Middle frontal gyrus (tissue), 1 donor: ENCODE results near the gene RARG.

Experiments
- DNase-seq: peaks from one replicate; pipeline ENCODE4 v3.0.0-alpha.2; 2015; ENCODE audit warnings: low spot score; ENCODE audit errors: extremely low spot score

Gene RARG

DNA sequence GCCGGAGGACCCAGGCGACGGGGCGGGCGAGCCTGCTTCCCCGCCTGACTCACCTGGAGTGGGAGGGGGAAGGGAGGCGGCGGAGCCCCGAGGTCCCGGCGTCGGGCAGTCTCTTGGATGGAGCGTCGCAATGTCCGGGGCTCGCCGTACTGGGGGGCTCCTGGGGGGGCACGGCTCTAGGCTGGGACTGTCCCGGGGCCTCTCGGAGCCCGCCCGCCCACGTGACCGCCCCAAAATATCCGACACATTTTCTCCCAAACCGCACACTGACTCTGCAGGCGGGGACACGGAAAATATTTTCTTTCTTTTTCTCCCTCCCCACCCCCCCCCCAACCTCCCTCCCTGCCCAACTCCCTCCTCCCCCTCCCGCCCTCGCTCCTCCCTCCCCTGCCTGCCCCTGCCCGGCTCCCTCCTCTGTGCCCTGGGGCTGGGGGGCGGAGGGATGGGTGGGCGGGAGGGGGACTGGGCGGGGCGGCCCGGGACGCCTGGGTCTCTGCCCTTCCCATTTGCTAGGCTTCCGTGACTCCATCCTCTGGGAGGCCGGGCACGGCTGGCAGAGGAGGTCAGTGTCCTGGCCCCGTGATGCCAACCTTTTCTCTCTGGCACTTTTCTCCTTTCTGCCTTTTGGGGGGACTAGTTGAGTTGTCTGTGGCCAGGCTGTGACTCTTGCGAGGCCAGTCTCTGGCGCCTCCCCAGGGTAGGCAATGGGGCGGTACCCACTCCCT lies at the start of gene RARG:
Gene RARG (minus strand): TSS at position 289 of the 725 bp plus-strand sequence. CDS start 4,664 bp downstream, outside the sequence.
- no peak for DNase-seq

- no peak for DNase-seq
These were observed 48.0 kb upstream of the RARG start for GRCh38 chr12:53279888-53280498.

DNA sequence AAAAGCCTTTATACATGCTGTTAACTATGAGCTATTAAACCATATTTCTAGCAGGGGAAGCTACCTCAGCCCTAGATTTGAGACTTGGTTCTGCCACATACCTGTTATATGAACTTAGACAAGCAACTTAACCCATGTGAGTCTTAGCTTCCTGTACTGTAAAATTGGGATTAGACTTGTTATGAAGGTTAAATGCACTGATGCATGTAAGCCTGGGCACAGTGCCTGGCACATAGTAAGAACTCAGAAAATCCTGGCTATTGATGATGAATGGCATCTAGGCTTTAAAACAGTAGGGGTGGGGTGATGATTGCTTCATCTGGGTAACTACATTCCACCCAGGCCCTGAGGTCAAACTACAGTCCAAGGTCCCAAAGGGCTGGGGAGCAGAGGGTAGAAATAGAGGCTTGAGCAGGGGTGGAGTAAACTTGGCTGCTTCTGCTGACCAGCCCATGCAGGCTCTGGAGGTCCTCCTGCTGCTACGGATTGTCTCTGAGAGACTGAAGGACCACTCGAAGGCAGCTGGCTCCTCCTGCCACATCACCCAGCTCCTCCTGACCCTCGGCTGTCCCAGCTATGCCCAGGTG lies 47.4 kb upstream of the RARG start:
- DNase-seq: no peak

GRCh38 chr12:53277981-53278380 lies 46.0 kb upstream of the RARG start:
- no peak for DNase-seq

DNA sequence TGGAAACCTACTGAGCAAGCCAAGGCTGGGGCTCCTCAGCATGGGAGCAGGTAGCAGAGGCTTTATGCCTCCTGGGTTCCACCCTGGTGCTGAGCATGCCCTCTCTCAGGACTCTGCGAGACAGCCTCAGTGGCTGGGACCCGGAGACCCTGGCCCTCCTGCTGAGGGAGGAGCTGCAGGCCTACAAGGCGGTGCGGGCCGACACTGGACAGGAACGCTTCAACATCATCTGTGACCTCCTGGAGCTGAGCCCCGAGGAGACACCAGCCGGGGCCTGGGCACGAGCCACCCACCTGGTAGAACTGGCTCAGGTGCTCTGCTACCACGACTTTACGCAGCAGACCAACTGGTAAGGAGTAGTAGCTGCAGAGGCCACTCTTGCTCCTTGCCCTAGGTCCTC lies 44.5 kb upstream of the RARG start:
- no peak for DNase-seq

- DNase-seq: no peak
These were observed 42.4 kb upstream of the RARG start for GRCh38 chr12:53274445-53274844.

DNA sequence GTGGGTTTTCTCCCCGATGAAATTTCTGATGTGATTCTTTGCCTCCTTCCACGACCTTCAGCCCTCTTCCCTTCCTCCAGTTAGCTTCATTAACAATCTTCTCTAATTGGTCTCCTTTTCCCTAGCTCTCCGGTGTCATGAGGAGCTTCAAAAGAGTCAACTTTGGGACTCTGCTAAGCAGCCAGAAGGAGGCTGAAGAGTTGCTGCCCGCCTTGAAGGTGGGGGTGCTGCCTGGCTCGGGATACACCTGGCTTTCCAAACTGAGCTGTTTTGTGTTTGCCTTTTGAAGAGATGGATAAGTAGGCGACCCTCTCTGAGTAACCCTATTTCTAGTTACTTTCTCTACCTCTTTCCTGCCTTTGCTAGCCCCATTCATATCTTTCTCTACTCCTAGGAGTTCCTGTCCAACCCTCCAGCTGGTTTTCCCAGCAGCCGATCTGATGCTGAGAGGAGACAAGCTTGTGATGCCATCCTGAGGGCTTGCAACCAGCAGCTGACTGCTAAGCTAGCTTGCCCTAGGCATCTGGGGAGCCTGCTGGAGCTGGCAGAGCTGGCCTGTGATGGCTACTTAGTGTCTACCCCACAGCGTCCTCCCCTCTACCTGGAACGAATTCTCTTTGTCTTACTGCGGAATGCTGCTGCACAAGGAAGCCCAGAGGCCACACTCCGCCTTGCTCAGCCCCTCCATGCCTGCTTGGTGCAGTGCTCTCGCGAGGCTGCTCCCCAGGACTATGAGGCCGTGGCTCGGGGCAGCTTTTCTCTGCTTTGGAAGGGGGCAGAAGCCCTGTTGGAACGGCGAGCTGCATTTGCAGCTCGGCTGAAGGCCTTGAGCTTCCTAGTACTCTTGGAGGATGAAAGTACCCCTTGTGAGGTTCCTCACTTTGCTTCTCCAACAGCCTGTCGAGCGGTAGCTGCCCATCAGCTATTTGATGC lies 36.9 kb upstream of the RARG start:
- no peak for DNase-seq

DNA sequence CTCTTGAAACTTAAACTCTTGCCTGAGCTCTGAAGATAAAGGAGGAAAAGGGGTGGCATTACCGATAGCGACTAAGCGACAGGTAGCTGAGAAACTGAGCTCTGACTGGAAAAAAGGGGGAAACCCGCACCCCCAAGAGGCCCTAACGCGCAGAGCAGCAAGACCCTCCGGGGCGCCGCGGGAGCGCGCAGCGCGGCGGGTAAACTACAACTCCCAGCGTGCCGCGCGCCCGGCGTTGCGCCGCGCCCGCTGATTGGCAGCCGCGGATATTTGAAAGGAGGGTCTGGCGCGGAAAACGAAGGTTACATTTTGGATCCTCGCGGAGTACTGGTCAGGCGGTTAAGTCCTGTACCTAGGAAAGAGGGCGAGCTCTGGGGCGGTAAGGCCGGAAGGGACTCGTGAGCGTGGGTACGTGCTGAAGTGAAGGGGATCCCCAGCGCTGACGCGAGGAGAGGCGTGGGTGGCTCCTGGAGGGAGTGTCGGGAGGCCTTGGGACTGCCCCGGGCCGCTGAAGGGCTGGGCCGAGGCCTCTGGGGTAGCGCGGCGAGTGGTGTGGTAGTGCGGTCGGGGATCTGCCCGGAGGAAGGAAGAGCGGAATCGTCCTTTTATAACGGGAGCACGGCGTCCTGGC lies 36.1 kb upstream of the RARG start, which contains the start of gene ESPL1:
Gene ESPL1 (plus strand): TSS at position 301 of the 631 bp plus-strand sequence. CDS start 468 bp downstream, outside the sequence.
- peak; percentile 61 for DNase-seq

DNA sequence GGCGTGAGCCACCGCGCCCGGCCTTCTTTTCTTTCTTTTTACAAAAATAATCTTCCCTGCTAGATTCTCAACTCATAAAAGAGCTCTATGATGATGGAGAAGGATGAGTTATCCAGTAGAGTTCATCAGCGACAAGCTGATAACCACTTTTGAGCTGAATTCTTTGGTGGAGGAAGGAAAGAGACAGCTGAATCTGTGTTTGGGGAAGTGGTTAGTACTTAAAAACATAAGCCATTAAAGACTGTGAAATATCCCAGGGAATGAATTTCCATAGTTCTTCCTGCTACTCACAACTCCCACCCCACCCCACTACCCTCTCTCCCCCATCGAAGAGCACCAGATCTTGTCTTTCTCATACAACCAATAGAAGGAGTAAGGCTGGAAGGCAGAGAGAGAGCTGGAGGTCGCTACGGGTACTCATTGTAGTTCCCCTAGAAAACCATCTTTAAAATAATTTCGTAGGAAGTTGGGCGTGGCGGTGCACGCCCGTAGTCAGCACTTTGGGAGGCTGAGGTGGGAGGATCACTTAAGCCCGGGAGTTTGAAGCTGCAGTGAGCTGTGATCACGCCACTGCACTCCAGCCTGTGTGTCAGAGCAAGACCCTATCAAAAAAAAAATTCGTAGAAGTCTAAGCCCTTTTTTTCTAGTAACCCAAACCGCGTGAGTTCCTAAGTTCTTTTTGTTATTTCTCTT lies 35.4 kb upstream of the RARG start:
- no peak for DNase-seq

GRCh38 chr12:53265783-53266182 lies 33.8 kb upstream of the RARG start:
- no peak for DNase-seq

DNA sequence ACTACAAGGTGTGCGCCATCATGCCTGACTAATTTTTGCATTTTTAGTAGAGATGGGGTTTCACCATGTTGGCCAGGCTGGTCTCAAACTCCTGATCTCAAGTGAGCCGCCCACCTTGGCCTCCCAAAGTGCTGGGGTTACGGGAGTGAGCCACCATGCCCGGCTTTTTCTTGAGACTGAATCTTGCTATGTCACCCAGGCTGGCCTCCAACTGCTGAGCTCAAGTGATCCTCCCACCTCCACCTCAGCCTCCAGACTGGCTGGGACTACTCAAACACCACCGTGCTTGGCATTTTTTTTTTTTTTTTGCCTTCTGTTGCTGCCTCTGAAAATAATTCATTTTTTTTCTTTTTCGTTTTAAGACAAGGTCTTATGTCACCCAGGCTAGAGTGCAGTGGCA lies 27.9 kb upstream of the RARG start:
- DNase-seq: no peak

DNA sequence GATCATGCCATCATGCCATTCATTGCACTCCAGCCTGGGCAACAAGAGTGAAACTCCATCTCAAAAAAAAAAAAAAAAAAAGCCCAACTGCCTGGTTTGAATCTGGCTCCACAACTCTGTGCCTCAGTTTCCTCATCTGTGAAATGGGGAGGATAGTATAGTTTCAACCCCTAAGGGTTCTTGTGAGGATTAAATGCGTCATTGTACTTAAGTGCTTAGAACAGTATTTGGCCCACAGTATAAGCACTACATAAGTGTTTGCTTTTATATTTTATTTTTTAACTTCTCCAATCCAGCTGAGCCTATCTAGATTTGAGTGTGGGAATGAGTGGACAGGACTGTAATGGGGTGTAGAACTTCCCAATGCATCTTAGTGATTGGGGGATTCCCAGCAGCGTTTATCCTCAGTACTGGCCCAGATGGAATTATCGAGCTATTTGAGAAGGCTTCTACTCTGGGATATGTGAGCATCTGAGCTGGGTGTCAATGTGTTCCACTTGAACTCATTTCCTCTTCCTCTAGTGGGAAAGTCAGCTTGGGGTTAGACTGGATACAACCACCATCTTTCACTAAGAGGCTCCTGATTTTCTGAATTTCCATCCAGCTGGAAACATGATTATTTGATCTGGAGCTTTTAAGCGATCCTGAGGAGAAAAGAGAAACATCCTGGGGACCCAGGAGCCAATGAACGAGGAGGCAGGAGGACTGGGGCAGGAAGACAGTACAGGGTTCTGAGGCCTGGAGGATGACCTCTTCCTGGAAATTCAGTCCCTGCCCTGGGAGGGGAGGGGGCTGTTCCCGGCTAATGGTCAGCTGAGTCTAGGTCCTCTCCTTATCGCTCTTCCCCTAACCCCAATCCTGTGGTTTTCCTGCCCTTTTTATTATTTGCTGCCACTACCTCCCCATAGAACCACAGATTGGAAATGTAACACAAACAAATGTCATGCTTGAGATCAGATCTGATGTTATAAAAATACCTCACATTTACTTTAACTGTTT lies 26.8 kb upstream of the RARG start:
- no peak for DNase-seq

GRCh38 chr12:53255996-53256395 lies 24.0 kb upstream of the RARG start:
- no peak for DNase-seq

GRCh38 chr12:53254816-53255545 lies 23.0 kb upstream of the RARG start:
- DNase-seq: no peak

DNA sequence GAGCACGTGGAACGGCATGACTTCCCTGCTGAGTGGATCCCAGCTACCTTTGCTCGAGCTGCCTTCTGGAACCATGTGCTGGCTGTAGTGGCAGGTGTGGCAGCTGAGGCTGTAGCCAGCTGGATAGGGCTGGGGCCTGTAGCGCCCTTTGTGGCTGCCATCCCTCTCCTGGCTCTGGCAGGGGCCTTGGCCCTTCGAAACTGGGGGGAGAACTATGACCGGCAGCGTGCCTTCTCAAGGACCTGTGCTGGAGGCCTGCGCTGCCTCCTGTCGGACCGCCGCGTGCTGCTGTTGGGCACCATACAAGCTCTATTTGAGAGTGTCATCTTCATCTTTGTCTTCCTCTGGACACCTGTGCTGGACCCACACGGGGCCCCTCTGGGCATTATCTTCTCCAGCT lies 21.3 kb upstream of the RARG start:
- no peak for DNase-seq

DNA sequence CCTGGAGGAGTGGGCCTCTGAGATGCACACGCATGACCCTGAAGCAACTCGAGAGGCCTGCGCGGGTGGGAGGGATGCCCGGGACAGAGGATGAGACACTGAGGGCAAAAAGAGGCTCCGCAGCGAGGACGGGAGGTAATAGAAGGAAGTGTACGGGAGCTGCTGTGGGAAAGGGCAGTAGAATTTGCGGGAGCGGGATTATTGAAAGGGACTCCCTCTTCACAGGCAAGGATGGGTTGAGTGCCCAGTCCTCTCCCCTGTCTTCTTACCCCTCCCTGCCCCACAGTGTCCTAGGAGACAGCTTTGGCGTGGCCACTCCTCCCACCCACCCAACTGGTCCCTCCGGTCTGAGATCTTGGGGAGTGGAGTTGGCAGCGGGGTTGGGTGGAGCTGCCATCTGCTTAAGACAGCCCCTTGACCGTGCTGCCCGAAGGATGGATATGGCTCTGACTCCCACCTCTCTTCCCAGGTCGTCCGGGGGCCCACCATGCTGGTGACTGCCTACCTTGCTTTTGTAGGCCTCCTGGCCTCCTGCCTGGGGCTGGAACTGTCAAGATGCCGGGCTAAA lies 20.4 kb upstream of the RARG start:
- DNase-seq: no peak

DNA sequence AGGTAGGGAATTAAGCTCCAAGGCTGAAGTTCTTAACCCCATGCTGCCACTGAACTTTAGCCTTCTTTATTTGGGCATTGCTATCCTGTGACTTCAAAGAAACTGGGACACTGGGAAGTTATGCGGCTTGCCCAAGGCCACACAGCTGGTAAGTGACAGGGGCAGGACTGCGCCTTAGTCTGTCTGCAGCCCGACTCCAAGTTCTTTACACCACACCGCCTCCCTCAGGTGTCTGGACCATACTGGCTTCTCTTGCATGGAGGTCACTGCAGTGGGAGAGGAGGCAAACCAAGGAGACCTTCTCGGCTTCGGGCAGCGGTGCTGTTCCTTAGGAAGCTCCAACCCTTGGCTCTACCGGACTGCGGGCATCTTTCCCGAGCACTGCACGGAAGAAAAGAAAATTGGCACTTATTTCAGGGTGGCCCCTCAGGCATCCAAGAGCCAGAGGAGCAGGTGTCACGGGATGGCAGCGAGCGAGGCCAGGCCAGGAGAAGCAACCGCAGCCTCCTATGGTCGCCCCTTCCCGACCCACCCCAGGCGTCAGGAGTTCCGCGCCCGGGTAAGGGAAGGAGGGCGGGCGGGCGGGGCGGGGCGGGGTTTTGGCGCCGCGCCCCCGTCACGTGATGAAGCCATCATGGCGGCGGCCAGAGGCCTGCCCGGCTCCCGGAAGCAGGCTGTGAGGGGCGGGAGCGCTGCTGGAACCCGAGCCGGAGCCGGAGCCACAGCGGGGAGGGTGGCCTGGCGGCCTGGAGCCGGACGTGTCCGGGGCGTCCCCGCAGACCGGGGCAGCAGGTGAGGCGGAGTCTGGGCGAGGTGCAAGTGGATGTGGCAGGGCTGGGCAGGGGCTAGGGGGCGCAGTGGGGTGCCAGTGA lies 19.7 kb upstream of the RARG start:
- DNase-seq: peak; percentile 51
